Endothelial cell of umbilical vein (primary cell): Measurements from ENCODE around the gene LCA5L. TPM values are rescaled to one million over a fixed set of nuclear protein-coding genes. Genes with fewer than 3 reads are reported as not detected.
"Not testable (repeated sequence)": the region's sequence is repeated elsewhere in the genome, so short reads cannot be mapped to it uniquely, and the experiment has no call there.

ENCODE experiments used
- BruUV-seq: library from RNA; stranded (reverse); fragments of 400-500 nt; replicated peaks from 2 replicates; lab custom pipeline; 2021; lab: Mats Ljungman, UMichigan
- CTCF ChIA-PET: fragments of 300-600, 350-600 bp; sonication (Branson Sonifier 250); formaldehyde crosslinking; loops from one replicate; lab custom pipeline; 2021; ENCODE audit warnings: antibody characterized with exemption, inconsistent platforms; lab: Charles Lee
- POLR2A ChIA-PET: fragments of 300-600, 350-600 bp; sonication (Branson Sonifier 250); formaldehyde crosslinking; loops from one replicate; lab custom pipeline; 2021; ENCODE audit warnings: antibody characterized with exemption, inconsistent platforms; lab: Charles Lee
- DNase-seq: peaks from one replicate; pipeline ENCODE4 v3.0.0-alpha.2; 2011; ENCODE audit warnings: low read depth, low spot score
- FAIRE-seq: peaks from 2 replicates; lab custom pipeline; 2011; peaks lifted over from hg19 to GRCh38; lab: Jason Lieb, UNC
- H2AFZ ChIP-seq: 2 replicates; pipeline ENCODE4 v1.6.0; 2012; ENCODE audit warnings: low read depth, low read length, control low read depth, inconsistent platforms
- H3K27ac ChIP-seq: 2 replicates; pipeline ENCODE4 v1.5.1; 2011; ENCODE audit warnings: low read depth, mild to moderate bottlenecking, control low read depth, low read length, moderate library complexity; ENCODE audit not compliant: insufficient read depth
- H3K27me3 ChIP-seq, 2 experiments: 2 replicates each; pipeline versions ENCODE4 v1.6.0 to v1.6.1; 2011; ENCODE audit warnings: low read length in 2 of 2, mixed read lengths in 1 of 2; ENCODE audit not compliant: control insufficient read depth in 2 of 2, insufficient read depth in 2 of 2
- H3K36me3 ChIP-seq, 2 experiments: 2 replicates in 1 of 2; 3 replicates in 1 of 2; pipeline ENCODE4 v1.5.1; 2011; ENCODE audit warnings: low read length in 2 of 2, mild to moderate bottlenecking in 1 of 2, moderate library complexity in 1 of 2; ENCODE audit not compliant: control insufficient read depth in 2 of 2, insufficient read depth in 2 of 2; ENCODE audit errors: extremely low read depth in 1 of 2
- H3K4me1 ChIP-seq: 3 replicates; pipeline ENCODE4 v1.5.1; 2011; ENCODE audit warnings: mild to moderate bottlenecking, low read length; ENCODE audit not compliant: control insufficient read depth, insufficient read depth; ENCODE audit errors: extremely low read depth
- H3K4me2 ChIP-seq: 2 replicates; pipeline ENCODE4 v1.6.1; 2011; ENCODE audit warnings: low read length, control low read depth, mixed read lengths; ENCODE audit not compliant: insufficient read depth
- H3K4me3 ChIP-seq, 3 experiments: fragments of 200-600 bp in 1 of 3; sonication (generic), shearing (Covaris generic) in 1 of 3; replicated peaks in 1 of 3; 2 replicates each; pipeline ENCODE4 v1.5.1; 2011 to 2016; ENCODE audit warnings: control low read depth in 3 of 3, low read length in 3 of 3, mild to moderate bottlenecking in 2 of 3, inconsistent platforms in 1 of 3, low read depth in 1 of 3, moderate library complexity in 1 of 3; ENCODE audit not compliant: insufficient read depth in 1 of 3
- H3K79me2 ChIP-seq: 2 replicates; pipeline ENCODE4 v1.6.0; 2012; ENCODE audit warnings: low read length, inconsistent platforms; ENCODE audit not compliant: control insufficient read depth, insufficient read depth
- H3K9ac ChIP-seq: replicated peaks from 2 replicates; pipeline ENCODE3; 2011; ENCODE audit warnings: low read length, control low read depth; ENCODE audit not compliant: insufficient read depth; ENCODE audit errors: extremely low read depth
- H3K9me1 ChIP-seq: replicated peaks from 3 replicates; pipeline ENCODE4 v1.6.0; 2011; ENCODE audit warnings: mild to moderate bottlenecking, low read length; ENCODE audit not compliant: control insufficient read depth, insufficient read depth; ENCODE audit errors: extremely low read depth
- H3K9me3 ChIP-seq: replicated peaks from 2 replicates; pipeline ENCODE4 v1.5.1; 2012; ENCODE audit warnings: low read length, inconsistent platforms; ENCODE audit not compliant: control insufficient read depth, insufficient read depth
- H4K20me1 ChIP-seq: replicated peaks from 2 replicates; pipeline ENCODE3; 2011; ENCODE audit warnings: mild to moderate bottlenecking, low read length; ENCODE audit not compliant: control insufficient read depth, insufficient read depth; ENCODE audit errors: extremely low read depth
- EZH2 ChIP-seq: IDR thresholded peaks from 2 replicates; pipeline ENCODE4 v1.6.1; 2012; ENCODE audit warnings: borderline replicate concordance, low read depth, mild to moderate bottlenecking, moderate library complexity, low read length, inconsistent platforms; ENCODE audit not compliant: severe bottlenecking
- FOS ChIP-seq: IDR thresholded peaks from 2 replicates; pipeline ENCODE4 v1.6.1; 2011; ENCODE audit warnings: mild to moderate bottlenecking, low read length, moderate library complexity, borderline replicate concordance; ENCODE audit not compliant: insufficient read depth
- GATA2 ChIP-seq: IDR thresholded peaks from 2 replicates; pipeline ENCODE4 v1.7.0; 2011; ENCODE audit warnings: low read depth, mild to moderate bottlenecking, moderate library complexity, mixed read lengths, low read length; ENCODE audit not compliant: insufficient read length, insufficient read depth
- JUN ChIP-seq: IDR thresholded peaks from 2 replicates; pipeline ENCODE4 v1.6.1; 2011; ENCODE audit warnings: borderline replicate concordance, low read depth; ENCODE audit not compliant: insufficient read length, insufficient read depth
- MAX ChIP-seq: IDR thresholded peaks from 2 replicates; pipeline ENCODE4 v1.6.1; 2011; ENCODE audit not compliant: insufficient read depth, insufficient read length
- MYC ChIP-seq: IDR thresholded peaks from one replicate; pipeline ENCODE4 v1.6.1; 2011; ENCODE audit warnings: mild to moderate bottlenecking, low read depth, low read length
- POLR2A ChIP-seq: IDR thresholded peaks from 2 replicates; pipeline ENCODE4 v1.6.1; 2012; ENCODE audit warnings: low read depth, mild to moderate bottlenecking, control low read depth, low read length
- POLR2AphosphoS5 ChIP-seq: IDR thresholded peaks from 2 replicates; pipeline ENCODE4 v1.6.1; 2012; ENCODE audit warnings: low read depth, mild to moderate bottlenecking, control low read depth, low read length, moderate library complexity; ENCODE audit not compliant: insufficient read depth
- dilution Hi-C: fragments of 300-500 bp; cut with MboI; formaldehyde crosslinking; loops from one replicate; pipeline ENCODE4 v1.15.0; 2019; ENCODE audit warnings: low sequenced_read_pairs; ENCODE audit not compliant: extremely low pct_ligation_motif_present
- intact Hi-C: fragments of 100-400 bp; cut with micrococcal nuclease; formaldehyde crosslinking; loops from one replicate; pipeline ENCODE4 v1.10.0; 2022
- polyA plus RNA-seq, 4 experiments: library from polyadenylated mRNA; depleted of rRNA in 3 of 4; stranded (reverse) in 3 of 4; unstranded in 1 of 4; fragments of >200 nt; gene quantifications; 2 replicates each; pipeline versions ENCODE4 v1.2.1 to v1.2.3, GENCODE V29; 2011 to 2012; ENCODE audit warnings: missing spikeins in 1 of 4
- total RNA-seq: library from RNA; stranded (reverse); gene quantifications from 2 replicates; pipeline ENCODE4 v1.2.3, GENCODE V29; 2021
- TF ChIP-seq, protein P1 (sequence below), 2 donors: IDR thresholded peaks; 1 replicate in 1 of 2; 2 replicates in 1 of 2; pipeline ENCODE4 v1.5.1; 2011; ENCODE audit warnings: low read length in 2 of 2, mild to moderate bottlenecking in 2 of 2, moderate library complexity in 2 of 2, control low read depth in 1 of 2, inconsistent platforms in 1 of 2, low read depth in 1 of 2; ENCODE audit not compliant: insufficient read depth in 1 of 2; ENCODE audit errors: extremely low read depth in 1 of 2

The LCA5L gene
- total and polyA plus RNA-seq, 2 donors (not counting 3 experiments of a cell fraction or from before 2014, with no cell fraction given) = 0.26 to 1.0 TPM

GRCh38 chr21:39369896-39370288 is 75.7 kb downstream of the LCA5L start:
- H3K36me3 ChIP-seq, H3K4me3 ChIP-seq, H3K27ac ChIP-seq, intact Hi-C loops, H3K9ac ChIP-seq, DNase-seq, H3K27me3 ChIP-seq, H3K9me1 ChIP-seq, H3K4me1 ChIP-seq, POLR2A ChIA-PET, H3K9me3 ChIP-seq, H3K79me2 ChIP-seq, H4K20me1 ChIP-seq, H2AFZ ChIP-seq, H3K4me2 ChIP-seq, FAIRE-seq, BruUV-seq, dilution Hi-C loops: not testable (repeated sequence)
- CTCF ChIA-PET = interaction anchor here (1.1 to 1.2 kb wide), 2 partner anchors 10 to 12 kb away, joined by 3 read pairs; a partner anchor contains a TSS

- intact Hi-C loops = no loop called here
- H3K79me2 ChIP-seq = no peaks in the 10 kb centered on the region
- FAIRE-seq = no peak
- no peak overlapping the region for H3K4me2 ChIP-seq
- dilution Hi-C loops = no loop called here
- H3K9ac ChIP-seq = no peak overlapping the region
- H3K4me1 ChIP-seq = no peaks in the 10 kb centered on the region
- H3K9me1 ChIP-seq = no peaks in the 10 kb centered on the region
- DNase-seq = no peak
- H4K20me1 ChIP-seq = no peaks in the 10 kb centered on the region
- H3K9me3 ChIP-seq = no peaks in the 10 kb centered on the region
- CTCF ChIA-PET = no interaction called here
- BruUV-seq = no TSS peak
- TF ChIP-seq FOS (no peak), POLR2AphosphoS5 (no peak), EZH2 (no peak), GATA2 (no peak), MYC (no peak), MAX (no peak), POLR2A (no peak), JUN (no peak)
- TF ChIP-seq, protein P1, sequence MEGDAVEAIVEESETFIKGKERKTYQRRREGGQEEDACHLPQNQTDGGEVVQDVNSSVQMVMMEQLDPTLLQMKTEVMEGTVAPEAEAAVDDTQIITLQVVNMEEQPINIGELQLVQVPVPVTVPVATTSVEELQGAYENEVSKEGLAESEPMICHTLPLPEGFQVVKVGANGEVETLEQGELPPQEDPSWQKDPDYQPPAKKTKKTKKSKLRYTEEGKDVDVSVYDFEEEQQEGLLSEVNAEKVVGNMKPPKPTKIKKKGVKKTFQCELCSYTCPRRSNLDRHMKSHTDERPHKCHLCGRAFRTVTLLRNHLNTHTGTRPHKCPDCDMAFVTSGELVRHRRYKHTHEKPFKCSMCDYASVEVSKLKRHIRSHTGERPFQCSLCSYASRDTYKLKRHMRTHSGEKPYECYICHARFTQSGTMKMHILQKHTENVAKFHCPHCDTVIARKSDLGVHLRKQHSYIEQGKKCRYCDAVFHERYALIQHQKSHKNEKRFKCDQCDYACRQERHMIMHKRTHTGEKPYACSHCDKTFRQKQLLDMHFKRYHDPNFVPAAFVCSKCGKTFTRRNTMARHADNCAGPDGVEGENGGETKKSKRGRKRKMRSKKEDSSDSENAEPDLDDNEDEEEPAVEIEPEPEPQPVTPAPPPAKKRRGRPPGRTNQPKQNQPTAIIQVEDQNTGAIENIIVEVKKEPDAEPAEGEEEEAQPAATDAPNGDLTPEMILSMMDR (IDR thresholded peaks at IDR 0.05; ENCODE audit: extremely low read depth in 1 of 2, insufficient read depth in 1 of 2, low read depth in 1 of 2, low read length in 2 of 2) = no peak
- peaks cover 0 to 2% of the 10 kb centered on the region in 2 experiments for H3K27me3 ChIP-seq
- POLR2A ChIA-PET = no interaction called here
- no peak overlapping the region for H3K4me3 ChIP-seq
- H3K27ac ChIP-seq = no peak overlapping the region
- H2AFZ ChIP-seq = no peak overlapping the region
- no peaks in the 10 kb centered on the region for H3K36me3 ChIP-seq
Observed at GRCh38 chr21:39367783-39368182, 77.8 kb downstream of the LCA5L start.
